AG09319 (cell line): ENCODE measurements around the gene APBB2.
A peak's percentile ranks its signal among the peaks of the same experiment; 100 is the strongest.

Experiments used
- DNase-seq: peaks from one replicate; pipeline ENCODE4 v3.0.0-alpha.2; 2010; ENCODE audit warnings: low read depth; ENCODE audit errors: extremely low read depth
- CTCF ChIP-seq: IDR thresholded peaks from 2 replicates; pipeline ENCODE4 v1.5.1; 2011; ENCODE audit warnings: low read depth, mild to moderate bottlenecking, inconsistent platforms, low read length, moderate library complexity

APBB2 gene

GRCh38 chr4:40897557-40898203, 316.7 kb downstream of the APBB2 start:
- peak; percentile 78 for TF ChIP-seq CTCF
- no peak for DNase-seq

- no peak for TF ChIP-seq CTCF
- DNase-seq = no peak
Observed at GRCh38 chr4:40890764-40891163, 323.6 kb downstream of the APBB2 start.

- no peak for TF ChIP-seq CTCF
- no peak for DNase-seq
Observed at GRCh38 chr4:40890199-40890598, 324.1 kb downstream of the APBB2 start.

- no peak for TF ChIP-seq CTCF
- no peak for DNase-seq
Observed at GRCh38 chr4:40888933-40889332, 325.4 kb downstream of the APBB2 start.

GRCh38 chr4:40887764-40888131, 326.6 kb downstream of the APBB2 start:
- DNase-seq = no peak
- no peak for TF ChIP-seq CTCF

GRCh38 chr4:40886931-40887763, 327.2 kb downstream of the APBB2 start:
- DNase-seq = peak; percentile 16
- no peak for TF ChIP-seq CTCF

- DNase-seq = no peak
- TF ChIP-seq CTCF = no peak
Observed at GRCh38 chr4:40881851-40882250, 332.5 kb downstream of the APBB2 start.
